ENCODE measurements around the gene SYT14. TPM values are rescaled to one million over a fixed set of nuclear protein-coding genes. Genes with fewer than 3 reads are reported as not detected.
"Not testable (repeated sequence)": the region's sequence is repeated elsewhere in the genome, so short reads cannot be mapped to it uniquely, and the experiment has no call there.

SYT14 gene
- total RNA-seq, 3 donors from 2014 or later = not detected

DNA sequence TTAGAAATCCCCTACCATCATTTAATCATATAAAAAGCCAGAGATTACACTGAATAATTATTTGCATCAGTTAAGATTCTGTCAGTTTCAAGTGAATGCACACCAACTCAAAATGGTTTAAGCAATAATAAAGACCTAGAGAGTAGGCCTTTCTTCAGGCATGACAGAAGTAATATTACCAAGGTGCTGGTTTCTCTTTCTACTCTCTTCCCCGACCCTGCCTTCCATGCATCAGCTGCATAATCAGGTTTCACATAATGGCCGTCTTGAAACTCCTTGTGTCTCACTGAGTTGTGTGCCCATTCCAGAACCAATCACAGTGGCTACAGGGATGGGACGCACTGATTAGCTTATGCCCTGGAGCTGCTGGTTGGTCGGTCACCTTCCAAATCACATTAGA is 191.1 kb downstream of the SYT14 start:
- Mint-ChIP-seq H3K9me3 (no peaks in the 10 kb centered on the region), H3K27me3 (ENCODE audit: low read depth) (peaks cover 10% of the 10 kb centered on the region), H3K4me3 (no peak overlapping the region), H3K36me3 (ENCODE audit: insufficient read depth) (no peaks in the 10 kb centered on the region), H3K4me1 (ENCODE audit: low read depth) (no peaks in the 10 kb centered on the region)
- DNase-seq = no peak
- no peak for ATAC-seq

DNA sequence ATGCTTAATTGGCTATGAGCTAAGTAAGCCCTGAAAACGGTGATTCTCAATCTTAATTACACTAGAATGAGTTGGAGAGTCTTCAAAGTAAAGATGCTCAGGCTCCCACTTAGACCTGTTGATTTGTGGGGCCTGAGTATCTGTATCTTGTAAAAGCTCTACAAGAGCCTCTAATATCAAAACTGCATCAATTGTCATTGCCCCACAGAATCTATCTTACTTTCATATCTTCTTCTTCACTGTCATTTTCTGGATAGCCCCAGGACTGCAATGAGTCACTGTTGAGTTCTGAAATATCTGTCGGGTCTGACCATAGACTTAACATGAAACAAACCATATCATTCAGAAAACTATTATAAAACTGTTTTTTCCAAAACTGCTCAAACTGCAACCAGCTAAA is 191.7 kb downstream of the SYT14 start:
- Mint-ChIP-seq H3K27me3 (ENCODE audit: low read depth) (peaks cover 10% of the 10 kb centered on the region), H3K9me3 (no peaks in the 10 kb centered on the region), H3K36me3 (ENCODE audit: insufficient read depth) (no peaks in the 10 kb centered on the region), H3K4me1 (ENCODE audit: low read depth) (no peaks in the 10 kb centered on the region), H3K4me3 (no peak overlapping the region)
- ATAC-seq (peak; percentile 55 to 62), DNase-seq (no peak)

DNA sequence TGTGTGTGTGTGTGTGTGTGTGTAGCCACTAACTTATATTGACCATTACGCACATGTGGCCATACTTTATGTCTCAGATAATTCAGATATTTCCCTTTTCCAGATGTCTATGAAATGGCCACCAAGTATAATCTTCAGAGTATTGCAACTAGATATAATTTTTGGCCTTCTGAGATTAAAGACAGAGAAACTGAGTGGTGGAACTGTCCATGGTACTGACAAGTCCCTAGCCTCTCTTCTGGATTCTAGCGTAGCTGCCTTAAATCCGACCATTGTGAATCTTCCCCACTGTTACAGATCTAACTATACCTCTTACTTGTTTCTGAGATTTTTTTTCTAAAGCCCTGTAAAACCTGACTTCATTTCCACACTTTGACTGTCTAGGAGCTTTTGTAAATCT is 194.6 kb downstream of the SYT14 start:
- Mint-ChIP-seq H3K4me1 (ENCODE audit: low read depth) (no peaks in the 10 kb centered on the region), H3K36me3 (ENCODE audit: insufficient read depth) (no peaks in the 10 kb centered on the region), H3K9me3 (peaks cover 3% of the 10 kb centered on the region), H3K4me3 (no peak overlapping the region), H3K27me3 (ENCODE audit: low read depth) (peaks cover 8% of the 10 kb centered on the region)
- no peak for DNase-seq
- no peak for ATAC-seq

DNA sequence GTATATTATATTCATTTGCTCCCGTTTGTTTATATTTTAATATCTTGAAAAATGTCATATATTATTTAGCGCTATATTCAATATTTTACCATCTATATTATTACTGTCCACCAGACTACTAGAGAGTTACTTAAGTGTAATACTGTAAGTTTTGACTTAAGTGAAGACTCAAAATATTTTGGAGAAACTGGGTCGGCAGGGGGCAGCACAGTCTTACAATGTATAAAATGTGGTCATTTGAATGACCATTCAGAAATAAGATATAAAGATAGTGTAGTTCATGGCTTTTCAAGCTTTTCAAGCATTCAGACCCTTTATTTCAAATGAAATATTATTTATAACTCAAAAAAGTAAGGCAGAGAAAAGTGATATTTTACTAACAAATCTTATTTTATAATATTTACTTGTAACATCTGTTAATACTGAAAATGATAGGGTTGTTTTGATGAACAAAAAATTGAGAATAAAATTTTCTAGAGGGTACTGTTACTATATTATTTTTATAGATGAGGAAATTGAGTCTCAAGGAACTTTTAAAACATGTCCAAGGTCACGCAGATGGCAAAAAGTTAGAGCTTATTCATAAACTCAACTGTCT is 205.5 kb downstream of the SYT14 start:
- Mint-ChIP-seq H3K4me1 (ENCODE audit: low read depth) (no peaks in the 10 kb centered on the region), H3K36me3 (ENCODE audit: insufficient read depth) (no peaks in the 10 kb centered on the region), H3K9me3 (no peaks in the 10 kb centered on the region), H3K4me3 (no peak overlapping the region), H3K27me3 (ENCODE audit: low read depth) (peaks cover 2% of the 10 kb centered on the region)
- ATAC-seq (no peak), DNase-seq (peak; percentile 10)

DNA sequence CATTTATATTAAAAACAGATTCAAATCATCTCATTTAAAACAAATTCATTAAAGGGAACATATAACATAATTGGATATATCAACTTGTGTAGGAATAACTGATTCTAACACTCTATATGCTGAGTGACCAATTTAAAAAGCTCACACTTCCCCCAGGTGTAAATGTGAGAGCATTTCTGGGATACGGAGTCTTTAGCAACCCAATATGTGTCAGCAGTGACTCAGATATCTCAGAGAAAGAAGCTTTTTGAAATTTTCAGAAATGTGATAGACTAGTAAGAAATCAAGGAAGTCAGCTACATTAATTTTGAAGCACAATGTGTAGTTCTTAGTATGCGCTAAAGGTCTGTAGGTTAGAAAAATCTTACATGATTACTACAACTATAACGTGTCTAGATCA is 206.7 kb downstream of the SYT14 start:
- no peak for DNase-seq
- ATAC-seq = no peak
- no peak overlapping the region for H3K4me3 Mint-ChIP-seq
- no peaks in the 10 kb centered on the region for H3K4me1 Mint-ChIP-seq (ENCODE audit: low read depth)
- H3K27me3 Mint-ChIP-seq (ENCODE audit: low read depth) = peaks cover 2% of the 10 kb centered on the region
- H3K36me3 Mint-ChIP-seq (ENCODE audit: insufficient read depth) = no peaks in the 10 kb centered on the region
- H3K9me3 Mint-ChIP-seq = no peaks in the 10 kb centered on the region

DNA sequence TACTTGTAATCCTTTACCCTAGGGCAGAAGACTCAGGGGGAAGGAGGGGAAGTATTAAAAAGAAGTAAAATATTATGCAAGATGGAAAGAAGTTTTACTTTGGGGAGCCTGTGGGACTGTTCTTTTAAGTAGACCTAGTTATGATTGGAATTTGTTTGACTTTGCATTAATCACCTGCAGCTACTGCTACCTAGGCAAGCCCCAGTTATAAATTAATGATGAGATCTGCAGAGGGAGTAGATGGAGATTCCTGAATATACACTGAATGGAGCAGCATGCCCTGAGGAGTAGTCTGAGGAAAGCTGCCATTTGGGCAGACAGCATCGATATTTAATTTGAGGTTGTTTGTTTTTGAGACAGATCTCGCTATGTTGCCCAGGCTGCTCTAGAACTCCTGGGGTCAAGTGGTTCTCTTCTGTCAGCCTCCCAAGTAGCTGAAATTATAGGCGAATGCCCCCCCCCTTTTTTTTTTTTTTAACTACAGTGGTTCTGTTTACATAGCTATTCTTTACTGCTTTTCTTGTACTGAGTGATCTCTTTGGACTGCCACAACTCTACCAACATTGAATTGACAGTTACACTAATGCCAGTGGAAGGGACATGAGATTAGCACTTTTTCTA is 213.1 kb downstream of the SYT14 start:
- ATAC-seq = no peak
- DNase-seq = no peak
- no peaks in the 10 kb centered on the region for H3K36me3 Mint-ChIP-seq (ENCODE audit: insufficient read depth)
- H3K4me3 Mint-ChIP-seq = no peak overlapping the region
- H3K4me1 Mint-ChIP-seq (ENCODE audit: low read depth) = no peaks in the 10 kb centered on the region
- H3K27me3 Mint-ChIP-seq (ENCODE audit: low read depth) = peaks cover 3% of the 10 kb centered on the region
- H3K9me3 Mint-ChIP-seq = no peaks in the 10 kb centered on the region

DNA sequence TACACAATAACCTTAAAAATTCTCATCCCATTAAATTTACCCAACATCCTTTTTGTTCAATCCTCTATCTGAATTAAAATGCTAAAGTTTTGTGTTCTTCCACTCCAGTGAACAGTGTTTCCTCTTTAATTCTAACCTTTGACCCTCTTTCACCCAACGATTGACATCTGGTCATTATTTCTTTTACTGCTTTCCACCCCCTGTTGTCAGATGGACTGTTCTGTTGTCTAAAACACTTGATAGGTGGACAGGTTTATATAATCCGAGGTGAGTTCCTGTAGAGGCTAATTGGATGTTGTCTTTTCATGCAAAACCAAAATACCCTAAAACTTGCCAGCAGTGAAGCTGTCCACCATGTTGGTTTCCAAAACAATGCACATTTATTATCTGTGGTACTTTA is 221.2 kb downstream of the SYT14 start:
- no peaks in the 10 kb centered on the region for H3K4me1 Mint-ChIP-seq (ENCODE audit: low read depth)
- H3K9me3 Mint-ChIP-seq = no peaks in the 10 kb centered on the region
- peaks cover 3% of the 10 kb centered on the region for H3K27me3 Mint-ChIP-seq (ENCODE audit: low read depth)
- H3K4me3 Mint-ChIP-seq = no peak overlapping the region
- no peaks in the 10 kb centered on the region for H3K36me3 Mint-ChIP-seq (ENCODE audit: insufficient read depth)
- ATAC-seq = no peak
- no peak for DNase-seq

DNA sequence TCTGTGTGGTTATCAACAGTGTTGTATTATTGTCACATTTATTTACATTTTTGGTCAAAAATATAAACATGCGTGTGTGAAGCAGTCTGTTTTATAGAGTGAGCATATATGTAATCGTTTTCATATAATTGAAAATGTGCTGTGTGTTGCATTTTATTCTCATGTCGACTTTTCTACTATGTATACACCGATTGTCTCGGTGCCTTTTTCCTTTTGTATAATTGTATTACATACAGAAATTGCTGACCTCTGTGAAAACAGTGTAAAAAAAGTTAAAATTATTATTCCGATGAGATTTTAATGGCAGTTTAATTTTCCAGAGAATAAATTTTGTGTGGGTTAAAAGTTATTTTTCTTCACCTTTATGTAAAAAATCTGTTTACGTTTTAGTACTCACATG is 232.2 kb downstream of the SYT14 start:
- Mint-ChIP-seq H3K9me3 (no peaks in the 10 kb centered on the region), H3K4me3 (no peak overlapping the region), H3K36me3 (ENCODE audit: insufficient read depth) (no peaks in the 10 kb centered on the region), H3K4me1 (ENCODE audit: low read depth) (no peaks in the 10 kb centered on the region), H3K27me3 (ENCODE audit: low read depth) (peaks cover 8% of the 10 kb centered on the region)
- ATAC-seq = no peak
- no peak for DNase-seq

DNA sequence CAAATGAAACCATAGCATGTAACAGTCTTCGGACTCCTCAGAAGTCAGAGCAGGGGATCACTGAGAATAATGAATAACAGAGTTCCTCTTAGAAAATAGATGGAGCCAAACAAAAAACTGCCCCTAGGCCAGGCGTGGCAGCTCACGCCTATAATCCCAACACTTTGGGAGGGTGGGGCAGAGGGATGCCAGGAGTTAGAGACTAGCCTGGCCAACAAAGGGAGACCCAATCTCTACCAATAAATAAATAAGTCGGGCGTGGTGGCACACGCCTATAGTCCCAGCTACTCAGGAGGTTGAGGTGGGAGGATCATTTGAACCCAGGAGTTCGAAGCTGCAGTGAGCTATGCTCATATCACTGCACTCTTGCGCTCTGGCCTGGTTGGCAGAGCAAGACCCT is 236.1 kb downstream of the SYT14 start:
- no peak overlapping the region for H3K4me3 Mint-ChIP-seq
- no peaks in the 10 kb centered on the region for H3K36me3 Mint-ChIP-seq (ENCODE audit: insufficient read depth)
- H3K4me1 Mint-ChIP-seq (ENCODE audit: low read depth) = no peaks in the 10 kb centered on the region
- ATAC-seq (no peak), DNase-seq (no peak)
- H3K9me3 Mint-ChIP-seq = no peaks in the 10 kb centered on the region
- H3K27me3 Mint-ChIP-seq (ENCODE audit: low read depth) = peaks cover 19% of the 10 kb centered on the region

DNA sequence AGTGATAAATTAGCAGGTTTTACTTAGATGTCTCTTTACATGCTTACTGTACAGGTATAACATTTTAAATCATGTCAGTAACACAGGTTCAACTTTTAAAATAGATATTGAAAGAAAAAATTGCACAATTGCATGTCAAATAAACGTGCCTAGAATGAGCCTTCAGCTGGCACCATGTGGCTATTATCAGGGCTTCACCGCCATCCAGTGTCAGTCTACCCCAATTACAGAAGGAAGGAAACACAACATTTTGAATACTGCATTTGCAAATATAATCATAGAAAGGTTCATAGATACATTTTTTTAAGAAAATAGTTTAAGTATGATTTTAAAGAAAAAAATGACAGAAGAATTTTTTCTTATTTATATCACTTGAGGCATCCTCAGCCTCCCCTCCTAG is 247.0 kb downstream of the SYT14 start:
- no peaks in the 10 kb centered on the region for H3K36me3 Mint-ChIP-seq (ENCODE audit: insufficient read depth)
- DNase-seq = no peak
- H3K9me3 Mint-ChIP-seq = no peaks in the 10 kb centered on the region
- no peak for ATAC-seq
- no peaks in the 10 kb centered on the region for H3K4me1 Mint-ChIP-seq (ENCODE audit: low read depth)
- no peaks in the 10 kb centered on the region for H3K27me3 Mint-ChIP-seq (ENCODE audit: low read depth)
- H3K4me3 Mint-ChIP-seq = no peak overlapping the region

DNA sequence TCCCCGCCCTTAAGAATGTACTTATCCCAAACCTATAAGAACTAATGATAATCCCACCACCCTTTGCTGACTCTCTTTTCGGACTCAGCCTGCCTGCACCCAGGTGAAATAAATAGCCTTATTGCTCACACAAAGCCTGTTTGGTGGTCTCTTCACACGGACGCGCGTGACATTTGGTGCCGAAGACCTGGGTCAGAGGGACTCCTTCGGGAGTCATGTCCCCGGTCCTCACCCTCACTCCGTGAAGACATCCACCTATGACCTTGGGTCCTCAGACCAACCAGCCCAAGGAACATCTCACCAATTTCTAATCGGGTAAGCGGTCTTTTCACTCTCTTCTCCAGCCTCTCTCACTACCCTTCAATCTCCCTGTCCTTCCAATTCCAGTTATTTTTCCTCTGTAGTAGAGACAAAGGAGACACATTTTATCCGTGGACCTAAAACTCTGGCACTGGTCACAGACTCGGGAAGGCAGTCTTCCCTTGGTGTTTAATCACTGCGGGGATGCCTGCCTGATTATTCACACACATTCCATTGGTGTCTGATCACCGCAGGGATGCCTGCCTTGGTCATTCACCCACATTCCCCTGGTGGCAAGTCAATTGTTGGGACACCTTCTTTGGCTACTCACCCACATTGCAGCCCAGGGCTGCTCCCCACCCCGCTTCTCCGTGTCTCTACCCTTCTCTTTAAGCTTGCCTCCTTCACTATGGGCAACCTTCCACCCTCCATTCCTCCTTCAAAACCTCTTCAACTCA is 250.0 kb downstream of the SYT14 start:
- H3K36me3 Mint-ChIP-seq (ENCODE audit: insufficient read depth); H3K4me3 Mint-ChIP-seq; H3K4me1 Mint-ChIP-seq (ENCODE audit: low read depth); H3K9me3 Mint-ChIP-seq; DNase-seq; ATAC-seq; H3K27me3 Mint-ChIP-seq (ENCODE audit: low read depth): not testable (repeated sequence)

DNA sequence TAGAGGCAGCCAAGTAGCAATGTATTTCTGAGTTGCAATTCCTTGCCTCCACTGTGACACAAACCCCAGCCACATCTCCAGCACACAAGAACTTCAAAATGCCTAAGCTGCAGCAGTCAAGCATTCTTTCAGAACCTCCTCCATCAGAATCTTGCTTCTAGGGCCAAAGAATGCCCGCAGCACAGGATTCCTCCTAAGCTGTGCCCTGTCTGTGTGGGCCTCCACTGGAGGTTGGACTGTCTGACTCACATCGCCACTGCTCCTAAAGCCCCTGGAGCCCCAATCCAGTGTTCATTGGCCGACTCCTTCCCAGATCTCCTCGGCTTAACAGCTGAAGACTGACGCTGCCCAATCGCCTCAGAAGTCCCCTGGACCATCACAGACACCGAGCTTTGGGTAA is 251.4 kb downstream of the SYT14 start:
- H3K4me1 Mint-ChIP-seq (ENCODE audit: low read depth) = no peaks in the 10 kb centered on the region

DNA sequence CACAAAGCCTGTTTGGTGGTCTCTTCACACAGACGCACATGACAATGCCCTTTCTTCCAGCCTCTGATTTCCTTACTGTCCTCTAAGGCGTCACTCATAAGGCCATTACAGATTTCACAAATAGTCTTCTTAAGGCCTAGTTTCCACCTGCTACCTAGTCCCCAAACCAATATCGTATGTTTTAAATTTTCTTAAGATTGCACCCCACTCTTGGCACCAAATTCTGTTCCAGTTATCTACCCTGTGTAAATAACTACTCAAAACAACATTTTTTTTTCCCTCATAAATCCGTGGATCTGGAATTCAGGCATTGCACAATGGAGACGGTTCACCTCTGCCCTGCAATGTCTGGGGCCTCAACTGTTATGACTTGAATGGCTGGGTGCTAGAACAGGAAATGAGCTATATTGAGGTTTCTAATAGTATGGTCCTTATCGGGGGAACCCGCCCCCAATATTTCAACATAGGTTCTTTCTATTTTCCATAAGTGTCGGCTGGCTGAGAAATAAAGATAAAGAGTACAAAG is 257.7 kb downstream of the SYT14 start:
- H3K4me3 Mint-ChIP-seq = no peak overlapping the region
- DNase-seq = no peak
- ATAC-seq = no peak
- no peaks in the 10 kb centered on the region for H3K9me3 Mint-ChIP-seq
- H3K27me3 Mint-ChIP-seq (ENCODE audit: low read depth) = no peaks in the 10 kb centered on the region
- no peaks in the 10 kb centered on the region for H3K4me1 Mint-ChIP-seq (ENCODE audit: low read depth)
- no peaks in the 10 kb centered on the region for H3K36me3 Mint-ChIP-seq (ENCODE audit: insufficient read depth)

More for the DNA sequence above, 251.4 kb downstream of the SYT14 start:
- ATAC-seq (no peak), DNase-seq (no peak)
- no peaks in the 10 kb centered on the region for H3K27me3 Mint-ChIP-seq (ENCODE audit: low read depth)
- no peaks in the 10 kb centered on the region for H3K36me3 Mint-ChIP-seq (ENCODE audit: insufficient read depth)
- H3K4me3 Mint-ChIP-seq = no peak overlapping the region
- no peaks in the 10 kb centered on the region for H3K9me3 Mint-ChIP-seq

DNA sequence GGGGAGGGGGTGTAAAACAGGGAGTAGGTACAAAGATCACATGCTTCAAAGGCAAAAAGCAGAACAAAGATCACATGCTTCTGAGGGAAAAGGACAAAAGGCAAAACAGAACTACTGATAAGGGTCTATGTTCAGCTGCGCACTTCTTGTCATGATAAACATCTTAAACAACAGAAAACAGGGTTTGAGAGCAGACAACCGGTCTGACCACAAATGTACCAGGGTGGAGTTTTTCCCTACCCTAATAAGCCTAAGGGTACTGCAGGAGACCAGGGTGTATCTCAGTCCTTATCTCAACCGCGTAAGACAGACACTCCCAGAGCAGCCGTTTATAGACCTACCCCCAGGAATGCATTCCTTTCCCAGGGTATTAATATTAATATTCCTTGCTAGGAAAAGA is 258.2 kb downstream of the SYT14 start:
- not testable (repeated sequence) for H3K36me3 Mint-ChIP-seq (ENCODE audit: insufficient read depth); H3K4me1 Mint-ChIP-seq (ENCODE audit: low read depth); H3K4me3 Mint-ChIP-seq; ATAC-seq; H3K27me3 Mint-ChIP-seq (ENCODE audit: low read depth); DNase-seq; H3K9me3 Mint-ChIP-seq

DNA sequence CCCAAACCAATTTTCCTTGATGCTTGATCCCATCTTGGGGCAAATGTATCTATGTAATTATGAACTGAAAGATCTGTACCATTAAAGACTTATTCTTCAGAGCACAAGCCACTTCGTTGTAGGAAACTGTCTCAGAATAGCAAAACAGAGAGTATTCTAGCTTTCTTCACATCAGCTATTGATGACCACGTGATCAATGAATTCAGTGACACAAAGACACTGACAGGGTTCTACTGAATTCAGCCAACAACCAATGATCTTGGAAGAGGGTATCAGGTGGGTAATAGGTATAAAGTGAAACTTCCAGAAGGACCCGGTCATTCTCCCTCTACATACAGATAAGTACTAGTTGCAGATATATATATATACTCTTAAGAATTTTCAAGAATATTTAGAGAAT is 260.8 kb downstream of the SYT14 start:
- DNase-seq (no peak), ATAC-seq (no peak)
- H3K4me3 Mint-ChIP-seq = no peak overlapping the region
- no peaks in the 10 kb centered on the region for H3K27me3 Mint-ChIP-seq (ENCODE audit: low read depth)
- no peaks in the 10 kb centered on the region for H3K9me3 Mint-ChIP-seq
- no peaks in the 10 kb centered on the region for H3K4me1 Mint-ChIP-seq (ENCODE audit: low read depth)
- no peaks in the 10 kb centered on the region for H3K36me3 Mint-ChIP-seq (ENCODE audit: insufficient read depth)

Data from activated T-cell treated with anti-CD3 and anti-CD28 coated beads, Interleukin-2, amount 50 U/mL, for 4 hours (primary cell).